Liver (tissue), 9 donors: ENCODE data around the gene TOMM40L. TPM values are rescaled to one million over a fixed set of nuclear protein-coding genes. Genes with fewer than 3 reads are reported as not detected.

ENCODE experiments used
- DNase-seq: peaks from one replicate; pipeline ENCODE4 v3.0.0-alpha.2; 2017; ENCODE audit warnings: low spot score
- H3K27ac ChIP-seq, 2 donors: one replicate each; pipeline ENCODE4 v1.7.0; 2013; ENCODE audit warnings: inconsistent platforms in 2 of 2, low read length in 2 of 2, control low read depth in 1 of 2, low read depth in 1 of 2, mild to moderate bottlenecking in 1 of 2
- H3K27me3 ChIP-seq, 4 donors: one replicate each; pipeline versions ENCODE4 v1.6.1 to v1.7.0; 2013; ENCODE audit warnings: low read length in 3 of 4, inconsistent platforms in 1 of 4, mild to moderate bottlenecking in 1 of 4, moderate library complexity in 1 of 4; ENCODE audit not compliant: control insufficient read depth in 4 of 4, insufficient read depth in 4 of 4
- H3K36me3 ChIP-seq, 4 donors: one replicate each; pipeline versions ENCODE4 v1.6.1 to v1.7.0; 2013; ENCODE audit warnings: low read length in 3 of 4, mild to moderate bottlenecking in 3 of 4, low read depth in 1 of 4, moderate library complexity in 1 of 4; ENCODE audit not compliant: control insufficient read depth in 4 of 4, insufficient read depth in 3 of 4
- H3K4me1 ChIP-seq, 4 donors: one replicate each; pipeline versions ENCODE4 v1.6.1 to v1.7.0; 2013; ENCODE audit warnings: low read length in 3 of 4, mild to moderate bottlenecking in 3 of 4, moderate library complexity in 1 of 4; ENCODE audit not compliant: control insufficient read depth in 4 of 4, insufficient read depth in 4 of 4
- H3K4me3 ChIP-seq, 3 donors: one replicate each; pipeline versions ENCODE4 v1.6.1 to v1.7.0; 2013; ENCODE audit warnings: low read length in 3 of 3, control low read depth in 1 of 3, low read depth in 1 of 3, mild to moderate bottlenecking in 1 of 3
- H3K9ac ChIP-seq, 2 donors: one replicate each; pipeline ENCODE4 v1.7.0; 2013; ENCODE audit warnings: low read length in 2 of 2, mild to moderate bottlenecking in 2 of 2, moderate library complexity in 2 of 2, control low read depth in 1 of 2, low read depth in 1 of 2
- H3K9me3 ChIP-seq, 4 donors: one replicate each; pipeline versions ENCODE4 v1.6.1 to v1.7.0; 2013; ENCODE audit warnings: low read length in 3 of 4; ENCODE audit not compliant: control insufficient read depth in 4 of 4
- ATF3 ChIP-seq: IDR thresholded peaks from 2 replicates; pipeline ENCODE4 v1.6.1; 2016; ENCODE audit warnings: antibody characterized with exemption
- CTCF ChIP-seq: fragments of 150-350 bp; IDR thresholded peaks from 2 replicates; pipeline ENCODE4 v1.5.1; 2017; ENCODE audit warnings: improper control_type of control experiment, low read depth, low read length; ENCODE audit not compliant: missing input control
- EGR1 ChIP-seq, 2 donors: IDR thresholded peaks; 2 replicates each; pipeline ENCODE4 v1.6.1; 2016 to 2018; ENCODE audit warnings: antibody characterized with exemption in 2 of 2, low read depth in 2 of 2
- FOXA1 ChIP-seq: IDR thresholded peaks from 2 replicates; pipeline ENCODE4 v1.6.1; 2016; ENCODE audit warnings: antibody characterized with exemption
- FOXA2 ChIP-seq: IDR thresholded peaks from 2 replicates; pipeline ENCODE4 v1.6.1; 2016; ENCODE audit warnings: antibody characterized with exemption
- GABPA ChIP-seq, 2 donors: IDR thresholded peaks in 1 of 2; conservative IDR thresholded peaks in 1 of 2; 2 replicates each; pipeline ENCODE4 v1.6.1; 2016; ENCODE audit warnings: antibody characterized with exemption in 2 of 2, mild to moderate bottlenecking in 1 of 2, moderate library complexity in 1 of 2
- HNF4A ChIP-seq, 2 donors: conservative IDR thresholded peaks; 2 replicates each; pipeline ENCODE4 v1.6.1; 2016; ENCODE audit warnings: antibody characterized with exemption in 2 of 2, mild to moderate bottlenecking in 2 of 2
- HNF4G ChIP-seq: IDR thresholded peaks from 2 replicates; pipeline ENCODE4 v1.6.1; 2016; ENCODE audit warnings: antibody characterized with exemption
- JUND ChIP-seq, 2 donors: IDR thresholded peaks; 2 replicates each; pipeline ENCODE4 v1.6.1; 2016; ENCODE audit warnings: antibody characterized with exemption in 2 of 2
- MAX ChIP-seq: IDR thresholded peaks from 2 replicates; pipeline ENCODE4 v1.6.1; 2016; ENCODE audit warnings: antibody characterized with exemption
- NR2F2 ChIP-seq: IDR thresholded peaks from 2 replicates; pipeline ENCODE4 v1.6.1; 2016; ENCODE audit warnings: antibody characterized with exemption
- RAD21 ChIP-seq, 2 donors: IDR thresholded peaks; 2 replicates each; pipeline ENCODE4 v1.6.1; 2016; ENCODE audit warnings: antibody characterized with exemption in 2 of 2, mild to moderate bottlenecking in 2 of 2
- RXRA ChIP-seq, 2 donors: IDR thresholded peaks; 2 replicates each; pipeline ENCODE4 v1.6.1; 2017 to 2018; ENCODE audit warnings: antibody characterized with exemption in 2 of 2, mild to moderate bottlenecking in 1 of 2
- SP1 ChIP-seq: IDR thresholded peaks from 2 replicates; pipeline ENCODE4 v1.6.1; 2018; ENCODE audit warnings: antibody characterized with exemption, mild to moderate bottlenecking
- TAF1 ChIP-seq: conservative IDR thresholded peaks from 2 replicates; pipeline ENCODE4 v1.6.1; 2016; ENCODE audit warnings: antibody characterized with exemption, mild to moderate bottlenecking
- YY1 ChIP-seq: IDR thresholded peaks from 2 replicates; pipeline ENCODE4 v1.6.1; 2016; ENCODE audit warnings: antibody characterized with exemption, mild to moderate bottlenecking
- ZBTB33 ChIP-seq: IDR thresholded peaks from 2 replicates; pipeline ENCODE4 v1.6.1; 2016; ENCODE audit warnings: antibody characterized with exemption
- WGBS: extraction: QIAGEN DNeasy Blood & Tissue Kit; methylation state at CpG from one replicate; pipeline ENCODE4 v1.1.7; 2013; 5-methylcytosine and 5-hydroxymethylcytosine counted together
- polyA plus RNA-seq, 2 donors: library from polyadenylated mRNA; stranded (reverse) in 1 of 2; unstranded in 1 of 2; fragments of 200-250 nt in 1 of 2; fragments of >200 nt in 1 of 2; fragmentation: Nextera tagmentation in 1 of 2; extraction: Ambion mirVana in 1 of 2; gene quantifications; one replicate each; pipeline versions ENCODE4 v1.2.1 to v1.2.3, GENCODE V29; 2013 to 2015
- total RNA-seq, 2 donors: library from RNA; depleted of rRNA; stranded (reverse); fragments of >200 nt; gene quantifications; one replicate each; pipeline ENCODE4 v1.2.3, GENCODE V29; 2014
- donor health status: healthy.
- donor health status: healthy.
- donor health status: healthy.
- donor health status: healthy.
- donor health status: healthy.

Gene TOMM40L
- total and polyA plus RNA-seq, 4 donors, result 6.7 to 10.5 (median 8.9) TPM

- Histone ChIP-seq H3K27ac (no peak overlapping the region), H3K27me3 (no peaks in the 10 kb centered on the region), H3K4me3 (no peak overlapping the region), H3K4me1 (peaks cover 9 to 30% (median 18%) of the 10 kb centered on the region in 4 donors), H3K36me3 (peaks cover 0 to 5% (median under 1%) of the 10 kb centered on the region in 4 donors), H3K9ac (no peak overlapping the region), H3K9me3 (no peaks in the 10 kb centered on the region)
- DNase-seq, result no peak
- TF ChIP-seq CTCF, result no peak
- TF ChIP-seq MAX, result no peak
- no peak for TF ChIP-seq ATF3
- TF ChIP-seq SP1, result no peak
- TF ChIP-seq RXRA (IDR thresholded peaks at IDR 0.05), result no peak
- no peak for TF ChIP-seq GABPA (IDR thresholded peaks at IDR 0.05 in 1 of 2, conservative IDR thresholded peaks at IDR 0.05 in 1 of 2)
- TF ChIP-seq RAD21 (IDR thresholded peaks at IDR 0.05), result no peak
- no peak for TF ChIP-seq NR2F2
- TF ChIP-seq FOXA2, result no peak
- TF ChIP-seq TAF1, result no peak
- no peak for TF ChIP-seq EGR1 (IDR thresholded peaks at IDR 0.05; ENCODE audit: low read depth in 2 of 2)
- TF ChIP-seq FOXA1, result no peak
- 82% methylated on average over 4 of the region's 4 CpGs for WGBS
Measured at GRCh38 chr1:161195171-161195570, 30.7 kb upstream of the TOMM40L start.

GRCh38 chr1:161196111-161196510, 29.7 kb upstream of the TOMM40L start:
- WGBS, result 97% methylated on average over 7 of the region's 7 CpGs
- no peak for TF ChIP-seq YY1
- TF ChIP-seq EGR1 (IDR thresholded peaks at IDR 0.05; ENCODE audit: low read depth in 2 of 2), result no peak
- TF ChIP-seq GABPA (IDR thresholded peaks at IDR 0.05 in 1 of 2, conservative IDR thresholded peaks at IDR 0.05 in 1 of 2), result no peak
- TF ChIP-seq HNF4A (conservative IDR thresholded peaks at IDR 0.05), result no peak
- no peak for TF ChIP-seq JUND (IDR thresholded peaks at IDR 0.05)
- TF ChIP-seq NR2F2, result no peak
- TF ChIP-seq ZBTB33, result no peak
- TF ChIP-seq ATF3, result no peak
- no peak for TF ChIP-seq CTCF
- no peak for TF ChIP-seq HNF4G
- no peak for TF ChIP-seq FOXA2
- Histone ChIP-seq H3K4me3 (no peak overlapping the region), H3K27ac (no peak overlapping the region), H3K9ac (no peak overlapping the region), H3K27me3 (no peaks in the 10 kb centered on the region), H3K36me3 (peaks cover 0 to 5% (median 0%) of the 10 kb centered on the region in 4 donors), H3K4me1 (peaks cover 14 to 32% (median 22%) of the 10 kb centered on the region in 4 donors), H3K9me3 (no peaks in the 10 kb centered on the region)
- DNase-seq, result no peak
